BJ (cell line): ENCODE results near the gene STK39. TPM values are rescaled to one million over a fixed set of nuclear protein-coding genes. Genes with fewer than 3 reads are reported as not detected.

Experiments
- CTCF ChIA-PET: fragments of 350-600 bp; formaldehyde crosslinking; extraction: SDS; loops from one replicate; lab custom pipeline; 2021; ENCODE audit warnings: antibody characterized with exemption, inconsistent platforms; lab: Yijun Ruan, JAX
- POLR2A ChIA-PET: fragments of 300-600 bp; sonication (Branson Sonifier 250); formaldehyde crosslinking; extraction: SDS; loops from one replicate; lab custom pipeline; 2021; ENCODE audit warnings: antibody characterized with exemption; lab: Charles Lee
- DNase-seq: peaks from one replicate; pipeline ENCODE4 v3.0.0-alpha.2; 2011; ENCODE audit warnings: low read depth
- H3K27me3 ChIP-seq: 2 replicates; pipeline ENCODE4 v1.6.0; 2011; ENCODE audit warnings: low read length; ENCODE audit not compliant: control insufficient read depth, insufficient read depth
- H3K36me3 ChIP-seq: 2 replicates; pipeline ENCODE4 v1.5.1; 2011; ENCODE audit warnings: low read length; ENCODE audit not compliant: control insufficient read depth, insufficient read depth
- H3K4me3 ChIP-seq: 2 replicates; pipeline ENCODE4 v1.5.1; 2011; ENCODE audit warnings: low read depth, mild to moderate bottlenecking, control low read depth, low read length
- CTCF ChIP-seq: IDR thresholded peaks from 2 replicates; pipeline ENCODE4 v1.5.1; 2011; ENCODE audit warnings: low read depth, mild to moderate bottlenecking, control low read depth, inconsistent platforms, low read length, moderate library complexity; ENCODE audit not compliant: insufficient read depth
- polyA plus RNA-seq: library from polyadenylated mRNA; depleted of rRNA; stranded (reverse); fragments of >200 nt; gene quantifications from 2 replicates; pipeline ENCODE4 v1.2.3, GENCODE V29; 2011

Gene STK39
- polyA plus RNA-seq, 1 experiment, result 7.6 TPM

GRCh38 chr2:168155680-168156079, 91.7 kb downstream of the STK39 start:
- Histone ChIP-seq H3K36me3 (peaks cover 1% of the 10 kb centered on the region; the same call in 1 of the 2 replicates), H3K27me3 (no peaks in the 10 kb centered on the region), H3K4me3 (no peak overlapping the region)
- ChIA-PET CTCF (interaction anchor here (1.0 to 1.3 kb wide), 2 partner anchors 9 to 18 kb away, joined by 3 read pairs; no protein-coding TSS in a partner anchor), POLR2A (no interaction called here)
- no peak for DNase-seq
- TF ChIP-seq CTCF, result no peak

- peaks cover 1% of the 10 kb centered on the region; the same call in 1 of the 2 replicates for H3K36me3 ChIP-seq
- ChIA-PET CTCF (interaction anchor here (1.0 kb wide), 1 partner anchor 17 kb away, joined by 3 read pairs; no protein-coding TSS in a partner anchor), POLR2A (no interaction called here)
- H3K4me3 ChIP-seq, result no peak overlapping the region
- no peak for TF ChIP-seq CTCF
- H3K27me3 ChIP-seq, result no peaks in the 10 kb centered on the region
- DNase-seq, result no peak
These were observed 92.3 kb downstream of the STK39 start for GRCh38 chr2:168155046-168155445.

GRCh38 chr2:168152902-168153530, 94.4 kb downstream of the STK39 start:
- POLR2A ChIA-PET, result no interaction called here
- DNase-seq, result no peak
- Histone ChIP-seq H3K27me3 (no peaks in the 10 kb centered on the region), H3K36me3 (peaks cover 1% of the 10 kb centered on the region; the same call in 1 of the 2 replicates), H3K4me3 (no peak overlapping the region)
- no peak for TF ChIP-seq CTCF
- CTCF ChIA-PET, result interaction anchor here (1.3 kb wide), 1 partner anchor 34 kb away, joined by 5 read pairs; no protein-coding TSS in a partner anchor

- Histone ChIP-seq H3K4me3 (no peak overlapping the region), H3K36me3 (peaks cover 1% of the 10 kb centered on the region; the same call in 1 of the 2 replicates), H3K27me3 (no peaks in the 10 kb centered on the region)
- no peak for DNase-seq
- no peak for TF ChIP-seq CTCF
- POLR2A ChIA-PET, result no interaction called here
- CTCF ChIA-PET, result no interaction called here
These were observed 97.4 kb downstream of the STK39 start for GRCh38 chr2:168149986-168150385.

GRCh38 chr2:168149150-168149974, 98.0 kb downstream of the STK39 start:
- H3K4me3 ChIP-seq, result no peak overlapping the region
- CTCF ChIA-PET, result no interaction called here
- no peak for DNase-seq
- H3K27me3 ChIP-seq, result no peaks in the 10 kb centered on the region
- POLR2A ChIA-PET, result no interaction called here
- no peak for TF ChIP-seq CTCF
- peaks cover 1% of the 10 kb centered on the region; the same call in 1 of the 2 replicates for H3K36me3 ChIP-seq
